ENCODE measurements around the gene ATOSA. TPM values are rescaled to one million over a fixed set of nuclear protein-coding genes. Genes with fewer than 3 reads are reported as not detected.

The ATOSA gene, protein sequence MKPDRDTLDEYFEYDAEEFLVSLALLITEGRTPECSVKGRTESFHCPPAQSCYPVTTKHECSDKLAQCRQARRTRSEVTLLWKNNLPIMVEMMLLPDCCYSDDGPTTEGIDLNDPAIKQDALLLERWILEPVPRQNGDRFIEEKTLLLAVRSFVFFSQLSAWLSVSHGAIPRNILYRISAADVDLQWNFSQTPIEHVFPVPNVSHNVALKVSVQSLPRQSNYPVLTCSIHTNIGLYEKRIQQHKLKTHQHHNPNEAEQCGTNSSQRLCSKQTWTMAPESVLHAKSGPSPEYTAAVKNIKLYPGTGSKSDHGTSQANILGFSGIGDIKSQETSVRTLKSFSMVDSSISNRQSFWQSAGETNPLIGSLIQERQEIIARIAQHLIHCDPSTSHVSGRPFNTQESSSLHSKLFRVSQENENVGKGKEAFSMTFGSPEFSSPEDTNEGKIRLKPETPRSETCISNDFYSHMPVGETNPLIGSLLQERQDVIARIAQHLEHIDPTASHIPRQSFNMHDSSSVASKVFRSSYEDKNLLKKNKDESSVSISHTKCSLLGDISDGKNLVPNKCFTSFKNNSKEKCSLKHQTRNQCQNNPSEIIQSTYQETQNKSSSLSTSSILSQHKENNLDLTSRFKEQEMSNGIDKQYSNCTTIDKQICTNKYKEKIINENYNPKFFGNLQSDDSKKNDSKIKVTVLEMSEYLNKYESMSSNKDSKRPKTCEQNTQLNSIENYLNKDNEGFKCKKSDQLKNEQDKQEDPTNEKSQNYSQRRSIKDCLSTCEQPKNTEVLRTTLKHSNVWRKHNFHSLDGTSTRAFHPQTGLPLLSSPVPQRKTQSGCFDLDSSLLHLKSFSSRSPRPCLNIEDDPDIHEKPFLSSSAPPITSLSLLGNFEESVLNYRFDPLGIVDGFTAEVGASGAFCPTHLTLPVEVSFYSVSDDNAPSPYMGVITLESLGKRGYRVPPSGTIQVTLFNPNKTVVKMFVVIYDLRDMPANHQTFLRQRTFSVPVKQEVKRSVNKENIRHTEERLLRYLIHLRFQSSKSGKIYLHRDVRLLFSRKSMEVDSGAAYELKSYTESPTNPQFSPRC
- total RNA-seq = 23.0 and 26.2 TPM in 2 replicates

DNA sequence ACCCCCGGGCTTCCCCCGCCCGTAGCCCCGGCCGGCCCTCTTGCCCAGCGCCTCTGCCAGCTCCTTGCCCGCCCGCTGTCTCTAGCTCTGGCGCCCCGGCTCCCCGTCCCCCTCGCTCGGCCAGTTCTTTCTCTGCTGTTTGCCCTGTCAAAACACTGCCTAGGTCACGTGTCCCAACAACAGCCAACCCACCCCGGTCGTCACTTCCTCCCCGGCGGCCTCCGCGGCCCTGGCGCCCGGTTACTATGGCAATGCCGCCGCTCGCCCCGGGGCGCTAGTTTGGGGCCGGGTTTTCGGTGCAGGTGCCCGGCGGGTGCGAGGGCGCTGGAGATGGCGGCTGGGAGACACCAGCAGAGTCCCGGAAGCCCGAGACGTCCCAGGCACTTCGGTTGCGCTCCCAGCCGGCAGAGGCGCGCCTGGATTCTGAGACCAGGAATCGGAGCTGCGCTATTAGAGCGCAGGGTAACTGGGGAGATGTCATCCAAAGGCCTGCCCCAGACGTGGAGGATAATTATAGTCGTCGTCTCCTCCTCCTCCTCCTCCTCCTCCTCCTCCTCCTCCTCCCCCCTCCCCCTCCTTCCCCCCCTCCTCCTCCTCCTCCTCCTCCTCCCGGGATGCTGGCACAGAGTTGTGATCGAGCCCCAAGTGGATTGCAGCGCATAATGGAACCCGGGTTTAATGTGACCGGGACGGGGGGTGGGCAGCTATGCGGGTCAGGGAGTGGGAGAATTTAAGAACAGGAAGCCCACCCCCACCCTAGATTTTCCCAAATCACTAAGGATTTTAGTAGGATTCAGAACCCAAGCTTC is at the start of gene ATOSA:
Gene ATOSA, minus strand, starts transcription at position 157 of the 809 bp plus-strand sequence. CDS start 1,367 bp downstream, outside the sequence.

Other genes starting within 250 kb of the ATOSA start
- 13.8 and 15.8 TPM in 2 replicates for gene MYO5A, start 150.5 kb downstream of the ATOSA start, total RNA-seq
- gene ARPP19, start 110.4 kb downstream of the ATOSA start, total RNA-seq = 55.8 and 60.5 TPM in 2 replicates
- gene ONECUT1, start 110.9 kb upstream of the ATOSA start, total RNA-seq = not detected in 2 replicates